GM23338 (cell line): ENCODE results near the gene PPP2R5B. TPM values are rescaled to one million over a fixed set of nuclear protein-coding genes. Genes with fewer than 3 reads are reported as not detected.

ENCODE experiments used
- ATAC-seq: fragments of 200-7000 bp; cut with Tn5 transposase; 3 replicates; pipeline ENCODE4 v1.9.1; 2020
- DNase-seq: peaks from one replicate; pipeline ENCODE4 v3.0.0-alpha.2; 2015; ENCODE audit warnings: low spot score
- H2AFZ ChIP-seq: fragments of 200-600 bp; sonication (generic); 2 replicates; pipeline ENCODE4 v1.8.0; 2016; ENCODE audit warnings: antibody characterized with exemption, mild to moderate bottlenecking, moderate library complexity
- H3F3A ChIP-seq: fragments of 200-600 bp; sonication (generic); replicated peaks from 2 replicates; pipeline ENCODE4 v1.8.0; 2017; ENCODE audit warnings: antibody characterized with exemption, mixed run types, low read depth
- H3K27ac ChIP-seq: fragments of 200-600 bp; sonication (generic); 2 replicates; pipeline ENCODE4 v1.6.1; 2016; ENCODE audit warnings: low read depth
- H3K27me3 ChIP-seq: fragments of 200-600 bp; sonication (generic); 2 replicates; pipeline ENCODE4 v1.8.0; 2016; ENCODE audit warnings: mild to moderate bottlenecking, mixed run types, moderate library complexity; ENCODE audit not compliant: insufficient read depth
- H3K36me3 ChIP-seq: fragments of 200-600 bp; sonication (generic); 2 replicates; pipeline ENCODE4 v1.8.0; 2016; ENCODE audit warnings: mild to moderate bottlenecking; ENCODE audit not compliant: insufficient read depth
- H3K4me1 ChIP-seq: fragments of 200-600 bp; sonication (generic); 2 replicates; pipeline ENCODE4 v1.8.0; 2016; ENCODE audit warnings: mild to moderate bottlenecking, moderate library complexity; ENCODE audit not compliant: insufficient read depth
- H3K4me2 ChIP-seq: fragments of 200-600 bp; sonication (generic); 2 replicates; pipeline ENCODE4 v1.7.1; 2017; ENCODE audit warnings: mixed run types
- H3K4me3 ChIP-seq: fragments of 200-600 bp; sonication (generic); 2 replicates; pipeline ENCODE4 v1.6.1; 2016; ENCODE audit warnings: mixed run types
- H3K79me2 ChIP-seq: fragments of 200-600 bp; sonication (generic); replicated peaks from 2 replicates; pipeline ENCODE4 v1.8.0; 2017; ENCODE audit warnings: mild to moderate bottlenecking; ENCODE audit not compliant: insufficient read depth
- H3K9me2 ChIP-seq: fragments of 200-600 bp; sonication (generic); 2 replicates; pipeline ENCODE4 v1.8.0; 2017; ENCODE audit not compliant: insufficient read depth
- H4K20me1 ChIP-seq: fragments of 200-600 bp; sonication (generic); replicated peaks from 2 replicates; pipeline ENCODE4 v1.8.0; 2017; ENCODE audit warnings: mild to moderate bottlenecking; ENCODE audit not compliant: insufficient read depth
- H3K27ac Mint-ChIP-seq: 2 replicates; pipeline ENCODE4 v1.8.0; 2020; ENCODE audit warnings: inconsistent platforms, mild to moderate bottlenecking, moderate library complexity, mixed read lengths
- H3K27me3 Mint-ChIP-seq: 3 replicates; pipeline ENCODE4 v1.8.0; 2022; ENCODE audit warnings: low read depth, mild to moderate bottlenecking, moderate library complexity, mixed read lengths, inconsistent platforms; ENCODE audit not compliant: insufficient read depth, poor library complexity
- H3K36me3 Mint-ChIP-seq: 3 replicates; pipeline ENCODE4 v1.8.0; 2021; ENCODE audit warnings: low read depth, mild to moderate bottlenecking, inconsistent platforms, moderate library complexity, mixed read lengths
- H3K4me1 Mint-ChIP-seq: 3 replicates; pipeline ENCODE4 v1.8.0; 2020; ENCODE audit warnings: mild to moderate bottlenecking, inconsistent platforms, mixed read lengths
- H3K4me3 Mint-ChIP-seq: 3 replicates; pipeline ENCODE4 v1.8.0; 2021; ENCODE audit warnings: moderate library complexity, mild to moderate bottlenecking, inconsistent platforms, mixed read lengths
- H3K9me3 Mint-ChIP-seq: 3 replicates; pipeline ENCODE4 v1.8.0; 2020; ENCODE audit warnings: moderate library complexity, mild to moderate bottlenecking, inconsistent platforms, mixed read lengths
- EZH2 ChIP-seq: fragments of 200-600 bp; sonication (generic); IDR thresholded peaks from one replicate; pipeline ENCODE4 v1.8.0; 2017; ENCODE audit warnings: antibody characterized with exemption, mild to moderate bottlenecking, low read depth; ENCODE audit not compliant: unreplicated experiment
- JUNB ChIP-seq: IDR thresholded peaks from one replicate; pipeline ENCODE4 v1.6.1; 2016; ENCODE audit warnings: antibody characterized with exemption; ENCODE audit not compliant: unreplicated experiment
- NANOG ChIP-seq: IDR thresholded peaks from 2 replicates; pipeline ENCODE4 v1.6.1; 2016; ENCODE audit warnings: antibody characterized with exemption, borderline replicate concordance
- POLR2AphosphoS5 ChIP-seq: IDR thresholded peaks from 2 replicates; pipeline ENCODE4 v1.6.1; 2016; ENCODE audit warnings: antibody characterized with exemption, low read depth
- REST ChIP-seq: IDR thresholded peaks from one replicate; pipeline ENCODE4 v1.6.1; 2018; ENCODE audit warnings: antibody characterized with exemption; ENCODE audit not compliant: unreplicated experiment
- STAT1 ChIP-seq: IDR thresholded peaks from one replicate; pipeline ENCODE4 v1.6.1; 2016; ENCODE audit warnings: antibody characterized with exemption; ENCODE audit not compliant: unreplicated experiment
- ZNF462 ChIP-seq: fragments of 250-450 bp; sonication (Bioruptor Pico); IDR thresholded peaks from 2 replicates; pipeline ENCODE4 v1.5.0; 2020; ENCODE audit warnings: mild to moderate bottlenecking, moderate library complexity
- polyA plus RNA-seq: library from polyadenylated mRNA; unstranded; fragments of >200 nt; fragmentation: Nextera tagmentation; extraction: Ambion mirVana; gene quantifications from 2 replicates; pipeline ENCODE4 v1.2.1, GENCODE V29; 2016
- total RNA-seq: library from RNA; depleted of rRNA; stranded (reverse); fragments of >200 nt; shearing (Covaris generic); gene quantifications from 2 replicates; pipeline ENCODE4 v1.2.3, GENCODE V29; 2014
- TF ChIP-seq, protein P1 (sequence below): IDR thresholded peaks from 2 replicates; pipeline ENCODE4 v1.6.1; 2016; ENCODE audit warnings: antibody characterized with exemption

The PPP2R5B gene
- total and polyA plus RNA-seq, 2 experiments from 2014 or later: 2.8 to 5.8 TPM

DNA sequence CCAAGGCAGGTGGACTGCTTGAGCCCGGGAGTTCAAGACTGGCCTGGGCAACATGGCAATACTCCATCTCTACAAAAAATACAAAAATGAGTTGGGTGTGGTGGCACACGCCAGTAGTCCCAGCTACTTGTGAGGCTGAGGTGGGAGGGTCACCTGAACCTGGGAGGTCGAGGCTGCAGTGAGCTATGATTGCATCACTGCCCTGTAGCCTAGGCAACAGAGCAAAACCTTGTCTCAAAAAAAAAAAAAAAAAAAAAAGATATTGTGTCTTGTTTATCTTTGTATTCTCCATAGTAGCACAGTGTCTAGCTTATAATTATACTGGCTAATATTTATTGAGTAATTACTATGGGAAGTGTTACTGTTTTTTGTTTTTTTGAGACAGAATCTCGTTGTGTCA, 27.0 kb downstream of the PPP2R5B start (continued):
- TF ChIP-seq ZNF462 (CRISPR knock-in tag) (no peak), NANOG (no peak), JUNB (no peak), EZH2 (no peak), STAT1 (no peak), POLR2AphosphoS5 (no peak)
- TF ChIP-seq, protein P1, sequence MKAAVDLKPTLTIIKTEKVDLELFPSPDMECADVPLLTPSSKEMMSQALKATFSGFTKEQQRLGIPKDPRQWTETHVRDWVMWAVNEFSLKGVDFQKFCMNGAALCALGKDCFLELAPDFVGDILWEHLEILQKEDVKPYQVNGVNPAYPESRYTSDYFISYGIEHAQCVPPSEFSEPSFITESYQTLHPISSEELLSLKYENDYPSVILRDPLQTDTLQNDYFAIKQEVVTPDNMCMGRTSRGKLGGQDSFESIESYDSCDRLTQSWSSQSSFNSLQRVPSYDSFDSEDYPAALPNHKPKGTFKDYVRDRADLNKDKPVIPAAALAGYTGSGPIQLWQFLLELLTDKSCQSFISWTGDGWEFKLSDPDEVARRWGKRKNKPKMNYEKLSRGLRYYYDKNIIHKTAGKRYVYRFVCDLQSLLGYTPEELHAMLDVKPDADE: no peak

GRCh38 chr11:64954201-64954600, 29.7 kb downstream of the PPP2R5B start:
- no peaks in the 10 kb centered on the region for H3K36me3 ChIP-seq
- H3K27ac Mint-ChIP-seq: no peak overlapping the region
- H3K27ac ChIP-seq: no peak overlapping the region
- no peaks in the 10 kb centered on the region for H3K9me3 Mint-ChIP-seq
- H3K9me2 ChIP-seq: no peaks in the 10 kb centered on the region
- no peaks in the 10 kb centered on the region for H3K4me1 ChIP-seq
- no peak overlapping the region for H3K4me3 ChIP-seq
- H4K20me1 ChIP-seq: no peaks in the 10 kb centered on the region
- no peaks in the 10 kb centered on the region for H3K36me3 Mint-ChIP-seq
- H3K4me1 Mint-ChIP-seq: no peaks in the 10 kb centered on the region
- H3K27me3 Mint-ChIP-seq: peaks cover 6% of the 10 kb centered on the region
- H3K27me3 ChIP-seq: peaks cover under 1% of the 10 kb centered on the region; the same call in 1 of the 2 replicates
- H3K79me2 ChIP-seq: no peaks in the 10 kb centered on the region
- H3K4me3 Mint-ChIP-seq: no peak overlapping the region
- H3K4me2 ChIP-seq: no peak overlapping the region
- H3F3A ChIP-seq: no peaks in the 10 kb centered on the region
- DNase-seq (no peak), ATAC-seq (no peak)
- H2AFZ ChIP-seq: peak overlapping the region; percentile 76; the same call in 1 of the 2 replicates
- no peak for TF ChIP-seq REST
